Measurements from ENCODE around the gene TMPRSS11A. TPM values are rescaled to one million over a fixed set of nuclear protein-coding genes. Genes with fewer than 3 reads are reported as not detected.

TMPRSS11A gene
- total RNA-seq, 1 donor from 2014 or later = not detected

DNA sequence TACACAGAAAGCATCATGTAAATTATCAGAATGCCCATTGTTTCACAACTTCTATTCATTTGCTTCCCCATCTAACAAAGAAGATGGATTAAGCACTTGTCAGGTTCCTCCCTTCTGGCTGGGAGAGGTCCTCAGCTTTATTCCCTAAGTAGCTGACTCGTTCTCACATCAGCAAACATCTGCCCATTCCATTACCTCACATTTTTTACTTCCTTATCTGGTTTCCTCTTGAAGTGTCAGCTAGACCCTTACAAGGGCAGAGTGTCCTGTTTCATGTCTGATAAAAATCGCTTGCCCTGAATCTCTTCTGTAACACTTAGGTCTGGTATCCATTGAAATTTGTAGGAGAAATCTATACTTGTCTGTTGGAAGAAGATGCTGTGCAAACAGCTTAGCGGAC lies 34.7 kb downstream of the TMPRSS11A start:
- intact Hi-C loops (cut with DNase I) = no loop called here
- Histone ChIP-seq H3K9me3 (no peaks in the 10 kb centered on the region), H3K4me1 (no peaks in the 10 kb centered on the region), H3K27ac (no peak overlapping the region), H3K36me3 (no peaks in the 10 kb centered on the region), H3K27me3 (ENCODE audit: low read depth) (no peaks in the 10 kb centered on the region), H3K4me3 (no peak overlapping the region)
- DNase-seq = no peak
- no peak for ATAC-seq
- TF ChIP-seq CTCF (IDR thresholded peaks at IDR 0.05) = no peak

DNA sequence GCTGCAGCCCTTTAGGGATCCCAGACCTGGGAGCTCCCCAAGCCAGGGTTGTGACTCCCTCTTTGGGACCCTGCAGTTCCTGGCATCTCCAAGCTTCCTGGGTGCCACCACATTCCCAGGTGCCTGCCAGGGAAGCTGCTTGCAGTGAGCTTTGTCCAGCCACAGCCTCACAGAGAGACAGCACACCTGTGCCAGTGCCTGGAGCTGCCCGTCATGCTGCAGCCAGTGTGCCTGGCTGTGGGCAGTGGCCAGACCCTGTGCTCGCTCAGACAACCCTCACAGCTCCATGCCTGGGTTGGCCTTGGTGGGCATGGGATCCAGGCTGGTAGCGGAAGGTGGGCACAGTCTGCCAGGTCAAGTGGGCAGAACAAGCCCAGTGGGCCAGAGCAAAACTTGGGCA lies 36.0 kb downstream of the TMPRSS11A start:
- H3K4me1 ChIP-seq = no peaks in the 10 kb centered on the region
- H3K27ac ChIP-seq = no peak overlapping the region
- H3K27me3 ChIP-seq (ENCODE audit: low read depth) = no peaks in the 10 kb centered on the region
- H3K36me3 ChIP-seq = no peaks in the 10 kb centered on the region
- no peak for TF ChIP-seq CTCF (IDR thresholded peaks at IDR 0.05)
- intact Hi-C loops (cut with DNase I) = no loop called here
- H3K9me3 ChIP-seq = no peaks in the 10 kb centered on the region
- no peak for DNase-seq
- H3K4me3 ChIP-seq = no peak overlapping the region
- peak in 1 of 2 donors; percentile 30 for ATAC-seq

DNA sequence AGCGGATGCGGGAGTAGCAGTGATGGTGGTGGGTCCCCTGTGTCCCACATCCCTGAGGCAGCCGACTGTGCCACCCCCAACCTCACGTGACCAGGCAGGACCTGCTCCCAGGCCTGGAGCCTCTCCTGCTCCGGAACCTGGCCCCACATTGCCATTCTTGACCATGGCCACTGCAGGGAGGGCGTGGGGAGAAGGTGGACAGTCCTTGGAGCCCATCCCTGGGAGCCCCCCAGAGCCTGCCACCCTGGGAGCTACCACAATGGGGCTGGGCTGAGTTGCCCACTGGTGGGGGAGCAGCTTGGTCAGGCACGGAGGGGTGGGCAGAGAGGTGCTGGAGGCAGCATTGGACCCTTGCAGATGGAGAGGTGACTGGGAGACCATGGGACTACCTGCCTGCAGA lies 36.8 kb downstream of the TMPRSS11A start:
- Histone ChIP-seq H3K9me3 (no peaks in the 10 kb centered on the region), H3K4me3 (no peak overlapping the region), H3K36me3 (no peaks in the 10 kb centered on the region), H3K27me3 (ENCODE audit: low read depth) (no peaks in the 10 kb centered on the region), H3K27ac (no peak overlapping the region), H3K4me1 (no peaks in the 10 kb centered on the region)
- DNase-seq = no peak
- intact Hi-C loops (cut with DNase I) = no loop called here
- ATAC-seq = peak; percentile 21 to 31
- no peak for TF ChIP-seq CTCF (IDR thresholded peaks at IDR 0.05)

GRCh38 chr4:67922697-67923096 lies 40.6 kb downstream of the TMPRSS11A start:
- no peak overlapping the region for H3K4me3 ChIP-seq
- no peaks in the 10 kb centered on the region for H3K9me3 ChIP-seq
- no peak overlapping the region for H3K27ac ChIP-seq
- intact Hi-C loops (cut with DNase I) = no loop called here
- ATAC-seq = no peak
- no peak for DNase-seq
- TF ChIP-seq CTCF (IDR thresholded peaks at IDR 0.05) = no peak
- H3K36me3 ChIP-seq = no peaks in the 10 kb centered on the region
- no peaks in the 10 kb centered on the region for H3K4me1 ChIP-seq
- H3K27me3 ChIP-seq (ENCODE audit: low read depth) = no peaks in the 10 kb centered on the region

DNA sequence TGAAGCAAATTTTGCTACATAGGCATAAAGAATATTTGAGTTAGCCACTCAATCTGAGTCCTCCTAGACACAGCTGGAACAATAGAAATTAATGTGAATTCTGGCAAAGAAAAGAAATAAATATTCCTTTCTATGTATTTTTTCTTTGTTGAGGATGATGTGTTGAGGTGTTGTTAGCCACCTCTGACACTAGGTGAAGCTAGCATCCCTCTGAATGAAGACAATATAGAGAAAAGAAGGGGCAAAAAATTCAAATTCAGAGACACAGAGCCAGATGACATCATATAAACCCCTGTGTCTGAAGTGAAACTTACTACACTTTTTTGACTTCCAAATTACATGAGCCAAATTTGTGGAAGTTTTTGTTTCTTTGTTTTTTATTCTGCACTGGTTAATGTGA lies 44.9 kb downstream of the TMPRSS11A start:
- intact Hi-C loops (cut with DNase I) = no loop called here
- no peaks in the 10 kb centered on the region for H3K36me3 ChIP-seq
- no peaks in the 10 kb centered on the region for H3K4me1 ChIP-seq
- H3K9me3 ChIP-seq = no peaks in the 10 kb centered on the region
- H3K4me3 ChIP-seq = no peak overlapping the region
- ATAC-seq (no peak), DNase-seq (no peak)
- H3K27ac ChIP-seq = no peak overlapping the region
- no peak for TF ChIP-seq CTCF (IDR thresholded peaks at IDR 0.05)
- H3K27me3 ChIP-seq (ENCODE audit: low read depth) = no peaks in the 10 kb centered on the region

DNA sequence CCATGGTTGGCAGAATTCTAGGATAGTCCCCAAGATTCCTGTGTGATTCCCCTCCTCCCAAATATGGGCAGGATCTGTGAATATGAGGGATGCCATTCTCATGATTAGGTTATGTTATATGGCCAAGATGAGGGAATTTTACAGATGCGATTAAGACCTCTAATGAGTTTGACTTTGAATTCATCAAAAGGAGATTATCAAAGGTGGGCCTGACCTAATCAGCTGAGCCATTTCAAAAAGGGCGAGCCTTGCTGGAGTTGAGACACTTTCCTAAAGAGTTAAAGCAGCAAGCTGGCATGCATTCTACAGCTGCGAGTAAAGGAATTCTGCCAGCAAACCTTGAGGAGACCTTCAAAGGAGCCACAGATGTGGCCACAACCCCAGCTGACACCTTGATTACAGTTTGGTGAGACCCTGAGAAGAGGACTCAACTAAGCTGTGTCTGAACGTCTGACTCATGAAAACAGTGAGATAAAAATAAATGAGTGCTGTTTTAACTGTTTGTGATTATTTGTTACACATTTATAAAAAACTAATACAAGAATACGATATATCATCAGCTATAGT lies 47.8 kb downstream of the TMPRSS11A start:
- intact Hi-C loops (cut with DNase I) = no loop called here
- ATAC-seq (no peak), DNase-seq (no peak)
- Histone ChIP-seq H3K4me1 (no peaks in the 10 kb centered on the region), H3K27me3 (ENCODE audit: low read depth) (no peaks in the 10 kb centered on the region), H3K9me3 (no peaks in the 10 kb centered on the region), H3K4me3 (no peak overlapping the region), H3K36me3 (no peaks in the 10 kb centered on the region), H3K27ac (no peak overlapping the region)
- TF ChIP-seq CTCF (IDR thresholded peaks at IDR 0.05) = no peak
